COR-L47 (cell line): ENCODE data around the gene TBC1D13.
A peak's percentile ranks its signal among the peaks of the same experiment; 100 is the strongest.
"Not testable (repeated sequence)": the region's sequence is repeated elsewhere in the genome, so short reads cannot be mapped to it uniquely, and the experiment has no call there.

ENCODE experiments used
- DNase-seq: peaks from one replicate; lab custom pipeline; 2025; lab: John Stamatoyannopoulos, UW

Gene TBC1D13

GRCh38 chr9:128821584-128822406 is 34.7 kb downstream of the TBC1D13 start:
- no peak for DNase-seq

- DNase-seq: no peak
These were observed 35.5 kb downstream of the TBC1D13 start for GRCh38 chr9:128822407-128823042.

GRCh38 chr9:128823362-128823902 is 36.4 kb downstream of the TBC1D13 start:
- no peak for DNase-seq

GRCh38 chr9:128823903-128824406 is 36.9 kb downstream of the TBC1D13 start:
- no peak for DNase-seq

GRCh38 chr9:128824911-128825310 is 37.9 kb downstream of the TBC1D13 start:
- no peak for DNase-seq

GRCh38 chr9:128825923-128826700 is 39.1 kb downstream of the TBC1D13 start:
- DNase-seq: no peak

- no peak for DNase-seq
These were observed 41.2 kb downstream of the TBC1D13 start for GRCh38 chr9:128828267-128828666.

- DNase-seq: no peak
These were observed 41.8 kb downstream of the TBC1D13 start for GRCh38 chr9:128828719-128829452.

GRCh38 chr9:128829477-128830251 is 42.6 kb downstream of the TBC1D13 start, which contains the start of gene SPOUT1:
Gene SPOUT1, minus strand, starts transcription at chr9:128829794. Its CDS starts 14 bp downstream, at chr9:128829780.
- DNase-seq: peak; percentile 90

GRCh38 chr9:128833696-128834095 is 46.6 kb downstream of the TBC1D13 start:
- no peak for DNase-seq

- DNase-seq: no peak
These were observed 48.5 kb downstream of the TBC1D13 start for GRCh38 chr9:128835246-128836210.

- no peak for DNase-seq
These were observed 49.6 kb downstream of the TBC1D13 start for GRCh38 chr9:128836509-128837145.

GRCh38 chr9:128838338-128838737 is 51.3 kb downstream of the TBC1D13 start:
- DNase-seq: no peak

- no peak for DNase-seq
These were observed 53.5 kb downstream of the TBC1D13 start for GRCh38 chr9:128840524-128840923.

- DNase-seq: no peak
These were observed 54.8 kb downstream of the TBC1D13 start for GRCh38 chr9:128841694-128842492.

GRCh38 chr9:128843171-128843570 is 56.1 kb downstream of the TBC1D13 start:
- not testable (repeated sequence) for DNase-seq

GRCh38 chr9:128845186-128845931 is 58.3 kb downstream of the TBC1D13 start:
- DNase-seq: peak; percentile 24
